ENCODE results near the gene CARMIL1. TPM values are rescaled to one million over a fixed set of nuclear protein-coding genes. Genes with fewer than 3 reads are reported as not detected.
A peak's percentile ranks its signal among the peaks of the same experiment; 100 is the strongest.
"Not testable (repeated sequence)": the region's sequence is repeated elsewhere in the genome, so short reads cannot be mapped to it uniquely, and the experiment has no call there.

Gene CARMIL1
- total RNA-seq, 1 donor from 2014 or later: 14.5 TPM

DNA sequence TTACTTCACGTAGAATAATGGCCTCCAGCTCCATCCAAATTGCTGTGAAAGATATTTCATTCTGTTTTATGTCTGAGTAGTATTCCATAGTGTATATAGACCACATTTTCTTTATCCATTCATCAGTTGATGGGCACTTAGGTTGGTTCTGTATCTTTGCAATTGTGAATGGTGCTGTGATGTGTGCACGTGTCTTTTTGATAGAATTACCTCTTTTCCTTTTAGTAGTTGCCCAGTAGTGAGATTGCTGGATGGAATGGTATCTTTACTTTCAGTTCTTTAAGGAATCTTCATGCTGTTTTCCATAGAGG is 91.8 kb downstream of the CARMIL1 start:
- Mint-ChIP-seq H3K27ac (ENCODE audit: unreplicated experiment) (no peak overlapping the region), H3K4me1 (ENCODE audit: low read depth) (peaks cover 47% of the 10 kb centered on the region), H3K36me3 (ENCODE audit: low read depth) (peaks cover 7% of the 10 kb centered on the region), H3K27me3 (ENCODE audit: low read depth) (no peaks in the 10 kb centered on the region), H3K9me3 (ENCODE audit: low read depth) (peaks cover 23% of the 10 kb centered on the region), H3K4me3 (ENCODE audit: unreplicated experiment) (no peak overlapping the region)
- TF ChIP-seq CTCF (IDR thresholded peaks at IDR 0.05): no peak
- no peak for DNase-seq (ENCODE audit: low spot score)

GRCh38 chr6:25375125-25375524 is 96.0 kb downstream of the CARMIL1 start:
- H3K4me3 Mint-ChIP-seq (ENCODE audit: unreplicated experiment): no peak overlapping the region
- peaks cover 7% of the 10 kb centered on the region for H3K36me3 Mint-ChIP-seq (ENCODE audit: low read depth)
- DNase-seq (ENCODE audit: low spot score): no peak
- no peak for TF ChIP-seq CTCF (IDR thresholded peaks at IDR 0.05)
- no peaks in the 10 kb centered on the region for H3K27me3 Mint-ChIP-seq (ENCODE audit: low read depth)
- H3K4me1 Mint-ChIP-seq (ENCODE audit: low read depth): peaks cover 13% of the 10 kb centered on the region
- no peak overlapping the region for H3K27ac Mint-ChIP-seq (ENCODE audit: unreplicated experiment)
- peaks cover 23% of the 10 kb centered on the region for H3K9me3 Mint-ChIP-seq (ENCODE audit: low read depth)

DNA sequence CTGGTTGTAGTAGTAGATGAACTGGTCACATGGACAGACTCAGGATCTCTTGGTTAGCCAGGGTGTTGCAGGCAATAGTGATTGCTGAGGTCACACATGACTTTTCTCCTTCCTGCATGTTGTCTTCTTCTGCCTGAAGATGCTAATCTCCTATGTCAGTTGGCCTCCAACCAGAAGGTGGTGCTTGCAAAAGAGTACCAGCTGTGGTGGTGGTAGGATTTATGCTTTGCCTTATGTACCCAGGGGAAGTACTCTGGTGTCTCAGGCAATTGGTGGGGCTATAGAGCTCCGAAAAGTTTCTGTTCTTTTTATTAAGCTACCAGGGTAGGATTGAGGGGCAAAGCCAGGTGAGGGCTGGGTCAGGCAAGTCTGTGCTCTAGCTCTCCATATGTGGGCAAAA is 98.5 kb downstream of the CARMIL1 start:
- no peak overlapping the region for H3K27ac Mint-ChIP-seq (ENCODE audit: unreplicated experiment)
- peaks cover 7% of the 10 kb centered on the region for H3K36me3 Mint-ChIP-seq (ENCODE audit: low read depth)
- no peak overlapping the region for H3K4me3 Mint-ChIP-seq (ENCODE audit: unreplicated experiment)
- peaks cover 22% of the 10 kb centered on the region for H3K4me1 Mint-ChIP-seq (ENCODE audit: low read depth)
- H3K27me3 Mint-ChIP-seq (ENCODE audit: low read depth): no peaks in the 10 kb centered on the region
- no peak for DNase-seq (ENCODE audit: low spot score)
- TF ChIP-seq CTCF (IDR thresholded peaks at IDR 0.05): no peak
- peaks cover 12% of the 10 kb centered on the region for H3K9me3 Mint-ChIP-seq (ENCODE audit: low read depth)

DNA sequence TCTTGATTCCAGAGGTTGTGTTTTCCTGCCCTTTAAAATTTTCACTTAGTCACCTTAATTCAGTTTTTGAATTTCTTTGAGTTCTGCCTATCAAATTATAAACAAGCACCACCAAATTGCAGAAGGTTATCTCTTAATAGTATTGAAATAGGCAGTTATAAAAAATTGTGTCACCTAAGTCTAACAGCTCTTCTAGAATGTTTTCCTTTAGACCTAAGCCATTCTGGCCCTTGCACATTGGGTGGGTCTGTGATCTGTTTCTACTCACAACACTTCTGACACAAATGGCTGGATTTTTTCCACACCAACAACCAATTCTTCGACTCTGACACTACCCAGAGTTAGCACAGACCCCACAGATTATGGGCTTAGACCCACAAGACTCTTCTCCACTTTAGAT is 101.9 kb downstream of the CARMIL1 start:
- no peak for DNase-seq (ENCODE audit: low spot score)
- TF ChIP-seq CTCF (IDR thresholded peaks at IDR 0.05): no peak
- Mint-ChIP-seq H3K9me3 (ENCODE audit: low read depth) (no peaks in the 10 kb centered on the region), H3K27me3 (ENCODE audit: low read depth) (no peaks in the 10 kb centered on the region), H3K4me3 (ENCODE audit: unreplicated experiment) (no peak overlapping the region), H3K27ac (ENCODE audit: unreplicated experiment) (peak overlapping the region; percentile 62), H3K36me3 (ENCODE audit: low read depth) (no peaks in the 10 kb centered on the region), H3K4me1 (ENCODE audit: low read depth) (peaks cover 31% of the 10 kb centered on the region)

GRCh38 chr6:25382476-25382875 is 103.3 kb downstream of the CARMIL1 start:
- H3K4me1 Mint-ChIP-seq (ENCODE audit: low read depth): peaks cover 31% of the 10 kb centered on the region
- H3K36me3 Mint-ChIP-seq (ENCODE audit: low read depth); H3K27me3 Mint-ChIP-seq (ENCODE audit: low read depth); H3K9me3 Mint-ChIP-seq (ENCODE audit: low read depth); H3K27ac Mint-ChIP-seq (ENCODE audit: unreplicated experiment); H3K4me3 Mint-ChIP-seq (ENCODE audit: unreplicated experiment); DNase-seq (ENCODE audit: low spot score): not testable (repeated sequence)

- no peaks in the 10 kb centered on the region for H3K9me3 Mint-ChIP-seq (ENCODE audit: low read depth)
- no peaks in the 10 kb centered on the region for H3K27me3 Mint-ChIP-seq (ENCODE audit: low read depth)
- no peak for DNase-seq (ENCODE audit: low spot score)
- no peak overlapping the region for H3K27ac Mint-ChIP-seq (ENCODE audit: unreplicated experiment)
- peaks cover 34% of the 10 kb centered on the region for H3K4me1 Mint-ChIP-seq (ENCODE audit: low read depth)
- TF ChIP-seq CTCF (IDR thresholded peaks at IDR 0.05): no peak
- H3K4me3 Mint-ChIP-seq (ENCODE audit: unreplicated experiment): no peak overlapping the region
- H3K36me3 Mint-ChIP-seq (ENCODE audit: low read depth): no peaks in the 10 kb centered on the region
Measured at GRCh38 chr6:25384234-25384633, 105.1 kb downstream of the CARMIL1 start.

Data from chondrocyte (in vitro differentiated cells).